A549 (cell line): ENCODE results near the gene EYA2. TPM values are rescaled to one million over a fixed set of nuclear protein-coding genes. Genes with fewer than 3 reads are reported as not detected.

Experiments
- ATAC-seq, 2 experiments: fragments of 200-7000 bp in 1 of 2; fragments of >200 bp in 1 of 2; cut with Nextera tagmentation in 1 of 2; cut with Tn5 transposase in 1 of 2; 3 replicates each; pipeline versions ENCODE4 v1.8.0 to v1.9.1; 2018 to 2020; ENCODE audit warnings: mild to moderate bottlenecking in 1 of 2, moderate library complexity in 1 of 2
- CTCF ChIA-PET: fragments of 300-600 bp; sonication (Branson Sonifier 250); formaldehyde crosslinking; extraction: SDS; loops from one replicate; lab custom pipeline; 2021; ENCODE audit warnings: antibody characterized with exemption, inconsistent platforms; lab: Yijun Ruan, JAX
- POLR2A ChIA-PET: fragments of 350-600 bp; formaldehyde crosslinking; extraction: SDS; loops from one replicate; lab custom pipeline; 2021; ENCODE audit warnings: antibody characterized with exemption, inconsistent platforms; lab: Yijun Ruan, JAX
- DNase-seq, 2 experiments: peaks; one replicate each; pipeline versions ENCODE4 v3.0.0 to v3.0.0-alpha.2; 2011 to 2016; ENCODE audit warnings: low read depth in 1 of 2, low spot score in 1 of 2
- FAIRE-seq: peaks from 2 replicates; lab custom pipeline; 2011; peaks lifted over from hg19 to GRCh38; lab: Jason Lieb, UNC
- H3K27ac ChIP-seq, 2 experiments: fragments of >200 bp; sonication (Bioruptor Twin); formaldehyde crosslinking; 3 replicates each; pipeline ENCODE4 v1.5.1; 2016 to 2017
- H3K4me1 ChIP-seq: fragments of >200 bp; sonication (Bioruptor Twin); formaldehyde crosslinking; 3 replicates; pipeline ENCODE4 v1.6.1; 2016
- H3K4me2 ChIP-seq: fragments of >200 bp; sonication (Bioruptor Twin); formaldehyde crosslinking; 3 replicates; pipeline ENCODE4 v1.6.1; 2016
- H3K4me3 ChIP-seq: fragments of >200 bp; sonication (Bioruptor Twin); formaldehyde crosslinking; 3 replicates; pipeline ENCODE4 v1.5.1; 2016
- H3K9me3 ChIP-seq: fragments of >200 bp; sonication (Bioruptor Twin); formaldehyde crosslinking; 3 replicates; pipeline ENCODE4 v1.6.1; 2016
- CBX8 ChIP-seq: fragments of 200-600 bp; sonication (generic); IDR thresholded peaks from 2 replicates; pipeline ENCODE4 v1.6.1; 2016
- CHD2 ChIP-seq: fragments of 150-350 bp; IDR thresholded peaks from 2 replicates; pipeline ENCODE4 v1.6.1; 2014; ENCODE audit warnings: low read length; ENCODE audit not compliant: partially characterized antibody
- CTCF ChIP-seq: fragments of >200 bp; sonication (Bioruptor Twin); formaldehyde crosslinking; IDR thresholded peaks from 3 replicates; pipeline ENCODE4 v1.5.1; 2016
- E2F6 ChIP-seq: IDR thresholded peaks from 2 replicates; pipeline ENCODE4 v1.6.1; 2012; ENCODE audit warnings: low read depth, borderline replicate concordance
- ELK1 ChIP-seq: fragments of 150-350 bp; IDR thresholded peaks from 2 replicates; pipeline ENCODE4 v1.6.1; 2014; ENCODE audit warnings: low read depth, mild to moderate bottlenecking, low read length
- FOXS1 ChIP-seq: fragments of 250-450 bp; sonication (Bioruptor Pico); IDR thresholded peaks from 2 replicates; pipeline ENCODE4 v1.5.0; 2020; ENCODE audit warnings: mild to moderate bottlenecking, moderate library complexity
- HDAC2 ChIP-seq: fragments of 200-600 bp; sonication (generic); IDR thresholded peaks from 2 replicates; pipeline ENCODE4 v1.6.1; 2016
- HEYL ChIP-seq: fragments of 250-450 bp; sonication (Bioruptor Pico); IDR thresholded peaks from 2 replicates; pipeline ENCODE4 v1.8.0; 2021; ENCODE audit warnings: mild to moderate bottlenecking, moderate library complexity
- HMGXB4 ChIP-seq: fragments of 250-450 bp; sonication (Bioruptor Pico); IDR thresholded peaks from 2 replicates; pipeline ENCODE4 v1.5.0; 2021; ENCODE audit warnings: mild to moderate bottlenecking, moderate library complexity, borderline replicate concordance
- HOXB13 ChIP-seq: fragments of 250-450 bp; sonication (Bioruptor Pico); IDR thresholded peaks from 2 replicates; pipeline ENCODE4 v1.5.0; 2020; ENCODE audit warnings: low read depth, mild to moderate bottlenecking, moderate library complexity
- HOXB5 ChIP-seq: fragments of 250-450 bp; sonication (Bioruptor Pico); IDR thresholded peaks from 2 replicates; pipeline ENCODE4 v1.5.0; 2020; ENCODE audit warnings: mild to moderate bottlenecking, moderate library complexity
- JUN ChIP-seq, 2 experiments: fragments of >200 bp; sonication (Bioruptor Twin); formaldehyde crosslinking; IDR thresholded peaks; 2 replicates in 1 of 2; 3 replicates in 1 of 2; pipeline ENCODE4 v1.6.1; 2016 to 2017
- JUNB ChIP-seq: fragments of >200 bp; sonication (Bioruptor Twin); formaldehyde crosslinking; IDR thresholded peaks from 2 replicates; pipeline ENCODE4 v1.6.1; 2016
- KDM5A ChIP-seq: fragments of 200-600 bp; sonication (generic); IDR thresholded peaks from 2 replicates; pipeline ENCODE4 v1.6.1; 2016; ENCODE audit warnings: antibody characterized with exemption, mild to moderate bottlenecking
- MYC ChIP-seq: IDR thresholded peaks from 2 replicates; pipeline ENCODE4 v1.6.1; 2012; ENCODE audit warnings: mild to moderate bottlenecking, inconsistent platforms, low read length, improper control_type of control experiment, borderline replicate concordance
- NPAS2 ChIP-seq: fragments of 250-450 bp; sonication (Bioruptor Pico); IDR thresholded peaks from 2 replicates; pipeline ENCODE4 v1.8.0; 2022; ENCODE audit warnings: mild to moderate bottlenecking, moderate library complexity, borderline replicate concordance
- NR3C1 ChIP-seq: fragments of >200 bp; sonication (Bioruptor Twin); formaldehyde crosslinking; IDR thresholded peaks from 3 replicates; pipeline ENCODE4 v1.6.1; 2017
- RARB ChIP-seq: fragments of 250-450 bp; sonication (Bioruptor Pico); IDR thresholded peaks from 2 replicates; pipeline ENCODE4 v1.8.0; 2021; ENCODE audit warnings: mild to moderate bottlenecking, moderate library complexity
- RCOR1 ChIP-seq: fragments of 150-350 bp; IDR thresholded peaks from 2 replicates; pipeline ENCODE4 v1.6.1; 2014; ENCODE audit warnings: antibody characterized with exemption, low read length, low read depth
- REST ChIP-seq: fragments of 200-600 bp; sonication (generic); IDR thresholded peaks from 2 replicates; pipeline ENCODE4 v1.6.1; 2016; ENCODE audit warnings: antibody characterized with exemption, mild to moderate bottlenecking, moderate library complexity
- RNF2 ChIP-seq: fragments of 200-600 bp; sonication (generic); IDR thresholded peaks from 2 replicates; pipeline ENCODE4 v1.6.1; 2016; ENCODE audit warnings: low read depth, mild to moderate bottlenecking, antibody characterized with exemption, moderate library complexity, borderline replicate concordance
- TFCP2L1 ChIP-seq: fragments of 250-450 bp; sonication (Bioruptor Pico); IDR thresholded peaks from 2 replicates; pipeline ENCODE4 v1.5.0; 2021; ENCODE audit warnings: mild to moderate bottlenecking
- TP53 ChIP-seq: fragments of 250-450 bp; sonication (Bioruptor Pico); IDR thresholded peaks from 2 replicates; pipeline ENCODE4 v1.5.0; 2021; ENCODE audit warnings: mild to moderate bottlenecking, moderate library complexity
- USF2 ChIP-seq: fragments of 450-650 bp; IDR thresholded peaks from 2 replicates; pipeline ENCODE4 v1.6.1; 2014; ENCODE audit warnings: antibody characterized with exemption
- ZC3H11A ChIP-seq: fragments of 450-650 bp; IDR thresholded peaks from 2 replicates; pipeline ENCODE4 v1.6.1; 2014; ENCODE audit warnings: antibody characterized with exemption, mild to moderate bottlenecking
- ZFP36 ChIP-seq: fragments of 450-650 bp; IDR thresholded peaks from 2 replicates; pipeline ENCODE4 v1.6.1; 2014; ENCODE audit warnings: borderline replicate concordance; ENCODE audit not compliant: partially characterized antibody
- ZSCAN20 ChIP-seq: fragments of 250-450 bp; sonication (Bioruptor Pico); IDR thresholded peaks from 2 replicates; pipeline ENCODE4 v1.8.0; 2022; ENCODE audit warnings: mild to moderate bottlenecking, moderate library complexity
- WGBS: methylation state at CpG from one replicate; pipeline ENCODE4 v1.1.6; 2017; ENCODE audit errors: missing lambda C conversion rate; 5-methylcytosine and 5-hydroxymethylcytosine counted together
- polyA plus RNA-seq, 4 experiments: library from polyadenylated mRNA; depleted of rRNA in 3 of 4; stranded (reverse); fragments of >200 nt; fragmentation: RNase III in 1 of 4; extraction: RNeasy Plus Mini Kit Qiagen cat#74134 plus additional on column Dnase treatment in 1 of 4; gene quantifications; 2 replicates in 3 of 4; 3 replicates in 1 of 4; pipeline ENCODE4 v1.2.3, GENCODE V29; 2011 to 2017

The EYA2 gene
- polyA plus RNA-seq, 2 of the 4 experiments (the other 2 are of a cell fraction), result 4.5 to 4.6 TPM

- Histone ChIP-seq H3K9me3 (peaks cover 13% of the 10 kb centered on the region), H3K4me1 (peaks cover 26% of the 10 kb centered on the region), H3K4me2 (no peak overlapping the region), H3K27ac (no peak overlapping the region), H3K4me3 (no peak overlapping the region)
- ChIA-PET CTCF (no interaction called here), POLR2A (no interaction called here)
- no peak for FAIRE-seq
- no peak for ATAC-seq
- TF ChIP-seq ELK1 (no peak), TP53 (CRISPR knock-in tag) (no peak), CTCF (no peak), E2F6 (no peak), HMGXB4 (CRISPR knock-in tag) (no peak), CHD2 (no peak), RNF2 (no peak), JUNB (no peak), RCOR1 (no peak), ZFP36 (no peak), HEYL (no peak), KDM5A (no peak), CBX8 (no peak), NPAS2 (CRISPR knock-in tag) (no peak), USF2 (no peak), HDAC2 (no peak), HOXB5 (CRISPR knock-in tag) (no peak)
- DNase-seq, result no peak
- 67% methylated on average over 4 of the region's 4 CpGs for WGBS
These were observed 221.1 kb downstream of the EYA2 start for GRCh38 chr20:47115694-47116093.

GRCh38 chr20:47117371-47117770 is 222.7 kb downstream of the EYA2 start:
- Histone ChIP-seq H3K4me1 (peaks cover 26% of the 10 kb centered on the region), H3K4me3 (no peak overlapping the region), H3K9me3 (peaks cover 4% of the 10 kb centered on the region; the same call in 2 of the 3 replicates), H3K4me2 (peak overlapping the region; percentile 1; the same call in 1 of the 3 replicates), H3K27ac (peak overlapping the region; percentile 11 to 34; a peak in 4 of 6 replicates)
- DNase-seq, result no peak
- CTCF ChIA-PET, result interaction anchor here (1.0 to 1.2 kb wide), 2 partner anchors 79 to 359 kb away, joined by 3 read pairs; no protein-coding TSS in a partner anchor
- FAIRE-seq, result no peak
- POLR2A ChIA-PET, result no interaction called here
- ATAC-seq, result no peak
- WGBS, result 87% methylated on average over 16 of the region's 16 CpGs
- no peak for TF ChIP-seq CHD2
- no peak for TF ChIP-seq NR3C1
- no peak for TF ChIP-seq ZSCAN20
- TF ChIP-seq HDAC2, result no peak
- TF ChIP-seq MYC, result no peak
- TF ChIP-seq TFCP2L1 (CRISPR knock-in tag), result no peak
- TF ChIP-seq E2F6, result no peak
- TF ChIP-seq NPAS2 (CRISPR knock-in tag), result no peak
- TF ChIP-seq HOXB13 (CRISPR knock-in tag), result no peak
- TF ChIP-seq REST, result no peak
- no peak for TF ChIP-seq FOXS1 (CRISPR knock-in tag)
- TF ChIP-seq ZC3H11A, result no peak
- TF ChIP-seq HOXB5 (CRISPR knock-in tag), result no peak
- TF ChIP-seq JUNB, result no peak
- TF ChIP-seq RARB (CRISPR knock-in tag), result no peak
- TF ChIP-seq JUN (IDR thresholded peaks at IDR 0.05), result no peak
